GM04504 (cell line): ENCODE measurements around the gene SYTL1.

ENCODE experiments used
- DNase-seq: peaks from one replicate; pipeline ENCODE4 v3.0.0-alpha.2; 2012; ENCODE audit warnings: low read depth

The SYTL1 gene

GRCh38 chr1:27318596-27318995 is 23.2 kb upstream of the SYTL1 start:
- DNase-seq = peak; percentile 52

- peak; percentile 94 for DNase-seq
These were observed 19.8 kb upstream of the SYTL1 start, which contains the start of gene TMEM222 for GRCh38 chr1:27321813-27322568. Gene TMEM222 (plus strand): TSS chr1:27322163. CDS start chr1:27322198, 35 bp downstream.

DNA sequence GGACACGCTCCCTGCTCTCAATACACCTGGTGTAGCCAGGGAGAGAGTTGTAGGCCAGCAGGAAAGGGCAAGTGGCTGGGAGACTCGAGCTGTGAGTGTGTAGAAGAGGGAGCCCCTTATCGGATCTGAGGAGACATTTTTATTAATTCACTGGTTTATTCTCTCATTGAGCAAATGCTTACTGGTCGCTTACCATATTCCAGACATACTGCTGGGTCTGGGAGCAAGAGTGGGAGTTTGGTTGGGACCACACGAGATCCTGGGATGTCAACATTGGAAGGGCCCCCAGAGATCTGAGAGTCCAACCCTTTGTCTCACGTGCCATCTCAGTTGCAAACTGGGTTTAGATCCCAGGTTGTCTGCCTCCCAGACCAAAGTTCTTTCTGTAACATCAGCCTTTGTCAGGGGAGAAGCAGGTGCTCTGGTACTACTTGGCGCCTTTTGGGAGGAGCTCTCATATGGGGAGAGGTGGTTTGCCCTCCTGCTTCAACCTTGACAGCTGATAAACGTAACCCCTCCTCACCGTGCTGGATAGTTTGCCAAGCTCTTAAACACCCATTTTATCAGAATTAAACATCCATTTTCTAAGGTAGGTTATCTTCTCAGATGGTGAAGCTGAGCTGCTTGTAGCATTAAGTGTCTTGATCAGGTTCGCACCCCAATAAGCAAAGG is 19.1 kb upstream of the SYTL1 start:
- no peak for DNase-seq

GRCh38 chr1:27325286-27325685 is 16.5 kb upstream of the SYTL1 start:
- DNase-seq = no peak

DNA sequence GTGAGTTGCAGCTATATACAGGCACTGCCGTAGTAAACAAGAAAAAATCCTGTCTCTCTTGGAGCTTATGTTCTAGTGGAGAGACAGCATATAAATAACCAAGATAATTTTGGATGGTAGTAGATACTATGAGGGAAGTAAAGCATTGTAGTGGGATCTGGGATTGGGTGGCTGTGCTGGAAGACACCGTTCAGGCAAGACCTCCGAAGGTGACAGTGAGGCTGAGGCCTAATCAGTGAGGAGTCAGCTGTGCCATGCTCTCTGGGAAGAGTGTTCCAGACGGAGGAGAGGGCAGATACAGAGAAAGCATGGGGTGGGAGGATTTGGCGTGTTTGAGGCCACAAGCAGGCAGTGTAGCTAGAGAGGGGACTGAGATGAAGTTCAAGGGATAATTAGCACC is 13.9 kb upstream of the SYTL1 start:
- no peak for DNase-seq

DNA sequence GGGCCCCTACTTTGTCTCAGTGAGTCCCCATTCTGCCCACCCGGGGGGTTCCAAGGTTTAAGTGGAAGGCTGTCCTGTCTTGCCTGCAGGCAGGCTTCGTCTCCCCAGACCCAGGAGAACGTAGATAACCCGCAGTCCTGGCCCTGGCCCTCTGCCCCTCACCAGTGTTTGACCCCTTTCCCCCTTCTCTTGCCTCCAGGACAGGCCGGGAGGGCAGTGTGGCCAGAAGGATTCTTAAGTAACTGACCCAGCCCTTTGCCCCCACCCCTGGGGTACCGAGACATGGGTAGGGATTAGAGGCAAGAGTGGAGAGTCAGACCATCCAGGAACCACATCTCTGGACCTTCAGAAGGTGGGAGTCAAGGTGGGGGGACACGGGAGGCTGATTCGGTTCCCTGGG is 11.0 kb upstream of the SYTL1 start:
- no peak for DNase-seq

DNA sequence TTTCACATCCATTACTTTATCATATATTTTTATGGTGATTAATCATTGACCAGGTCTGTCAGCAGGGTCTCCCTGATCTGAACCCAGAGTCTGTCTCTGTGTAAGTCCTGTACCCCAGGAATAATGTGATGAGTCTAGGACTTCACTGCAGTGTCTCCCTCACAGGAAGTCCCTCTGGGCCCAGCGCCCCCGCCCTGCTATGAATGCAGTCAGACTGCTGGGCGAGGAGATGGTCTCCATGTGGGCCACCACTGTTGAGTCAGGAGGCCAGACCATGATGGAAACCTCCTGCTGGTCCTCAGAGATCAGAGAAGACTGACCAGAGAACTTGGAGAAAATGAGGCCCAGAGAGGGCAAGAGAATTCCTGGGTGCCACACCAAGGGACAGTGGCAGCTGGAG is 10.4 kb upstream of the SYTL1 start:
- no peak for DNase-seq

DNA sequence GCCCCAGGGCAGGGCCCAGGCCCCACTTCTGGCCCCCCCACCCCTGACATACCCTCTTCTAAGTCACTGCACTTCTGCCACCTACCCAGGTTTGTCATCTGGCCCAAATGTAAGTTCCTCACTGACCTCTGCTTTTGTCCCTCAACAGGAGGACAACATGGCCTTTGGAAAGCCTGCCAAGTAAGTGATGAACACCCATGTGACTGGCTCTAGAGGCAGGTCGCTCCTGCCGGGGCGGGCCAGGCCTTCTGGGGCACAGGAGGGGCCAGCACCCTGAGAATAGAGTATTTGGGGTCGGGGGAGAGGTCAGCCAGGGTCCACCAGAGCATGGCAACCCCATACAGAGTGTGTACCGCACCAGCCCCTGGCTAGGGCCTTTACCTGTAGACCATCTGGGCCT is 9.9 kb upstream of the SYTL1 start:
- DNase-seq = no peak

- no peak for DNase-seq
These were observed 9.1 kb upstream of the SYTL1 start for GRCh38 chr1:27332536-27333281.

- DNase-seq = no peak
These were observed 8.0 kb upstream of the SYTL1 start for GRCh38 chr1:27333717-27334279.

DNA sequence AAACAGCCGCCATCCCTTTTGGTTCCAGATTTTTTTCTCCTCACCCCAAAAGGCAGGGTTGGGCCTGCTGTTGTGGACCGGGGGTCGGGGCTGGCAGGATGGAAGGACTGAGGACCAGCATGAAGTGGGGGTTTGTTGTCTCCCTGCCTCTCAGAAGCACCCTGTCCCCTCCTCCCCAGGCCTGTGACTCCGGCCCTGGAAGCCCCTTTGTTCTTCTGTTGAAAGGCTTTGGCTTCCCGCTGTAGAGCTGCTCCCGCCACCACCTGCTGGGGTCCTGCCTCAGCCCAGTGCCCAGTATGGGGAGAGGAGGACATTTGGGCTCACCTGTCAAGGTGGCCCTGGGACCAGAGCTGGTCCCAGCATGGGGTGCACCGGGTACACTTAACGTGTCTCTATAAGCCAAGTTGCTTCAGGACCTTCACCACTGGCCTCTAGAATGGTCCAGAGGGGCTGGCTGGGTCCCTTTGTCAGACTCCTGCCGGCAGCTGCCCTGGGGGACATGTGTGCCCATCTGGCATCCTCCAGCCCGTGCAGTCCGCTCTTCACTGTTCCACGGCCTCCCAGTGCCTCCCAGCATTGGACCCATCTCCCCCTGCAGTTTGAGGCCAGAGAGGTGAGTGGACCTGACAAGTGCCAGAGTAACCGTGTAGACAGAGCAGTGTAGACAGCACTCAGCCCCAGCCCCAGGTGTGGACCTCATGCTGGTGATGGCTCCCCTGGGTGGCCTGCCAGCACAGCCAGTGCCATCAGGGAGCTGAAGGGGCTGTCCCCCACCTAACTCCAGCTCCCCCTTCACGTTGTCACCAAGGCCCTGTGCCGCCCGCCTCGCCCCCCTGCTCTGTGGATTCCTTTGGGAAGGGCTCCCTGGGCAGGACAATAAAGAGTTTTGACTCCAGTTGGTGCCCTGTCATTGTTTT is 6.1 kb upstream of the SYTL1 start:
- DNase-seq = no peak

DNA sequence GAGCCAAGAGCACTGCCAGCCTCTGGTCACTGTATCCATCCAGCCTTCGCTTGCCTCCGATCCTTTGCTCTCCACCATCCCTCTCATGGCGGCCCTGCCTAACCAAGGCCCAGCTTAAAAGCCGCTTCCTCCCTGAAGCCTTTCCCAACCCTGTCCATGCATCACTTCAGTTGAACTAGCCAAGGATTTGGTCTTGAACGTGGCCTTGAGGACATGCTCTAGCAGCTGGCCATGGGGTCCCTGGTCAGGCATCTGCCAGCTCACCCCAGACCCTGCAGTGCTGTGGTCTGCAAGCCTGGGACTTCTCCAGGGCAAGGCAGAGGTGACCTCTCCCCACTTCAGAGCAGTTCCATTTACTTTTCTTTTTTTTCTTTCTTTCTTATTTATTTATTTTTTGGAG is 5.1 kb upstream of the SYTL1 start:
- no peak for DNase-seq

DNA sequence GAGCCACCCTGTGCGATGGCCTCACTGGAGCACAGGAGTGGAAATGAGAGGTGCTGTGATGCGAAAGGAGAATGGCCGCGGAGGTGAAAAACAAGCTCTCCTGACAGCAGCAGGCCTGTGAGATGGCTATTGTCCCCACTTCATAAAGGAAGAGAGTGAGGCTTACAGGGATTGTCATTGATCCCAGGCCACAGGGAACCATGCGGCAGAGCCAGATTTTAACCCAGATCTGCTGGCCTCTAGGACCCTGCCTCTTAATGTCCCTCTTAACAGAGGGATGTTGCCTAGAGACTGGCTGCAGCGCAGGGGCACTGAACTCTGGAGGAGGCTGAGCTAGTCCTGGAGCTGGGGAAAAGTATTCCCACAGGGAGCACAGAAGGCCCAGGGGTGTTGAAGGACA is 3.1 kb upstream of the SYTL1 start:
- DNase-seq = no peak

DNA sequence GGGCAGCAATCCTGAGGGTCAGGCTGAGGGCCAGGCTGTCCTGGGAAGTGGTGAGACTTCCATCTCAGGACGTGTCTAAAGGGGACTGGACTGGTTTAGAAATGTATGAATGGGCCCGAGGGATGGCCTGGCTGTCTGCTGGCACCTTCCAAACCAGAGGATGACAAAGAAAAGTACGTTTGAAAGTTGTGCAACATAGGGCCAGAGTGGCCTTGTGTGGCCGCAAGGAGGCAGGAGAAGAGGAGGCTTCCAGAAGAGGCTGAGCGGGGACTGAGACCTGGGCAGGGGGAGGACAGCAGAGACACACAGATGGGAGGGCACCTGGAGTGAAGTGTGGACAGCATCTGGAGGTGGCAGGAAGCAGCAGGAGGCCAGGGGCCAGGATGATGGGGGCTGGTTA is 2.6 kb upstream of the SYTL1 start:
- DNase-seq = no peak

DNA sequence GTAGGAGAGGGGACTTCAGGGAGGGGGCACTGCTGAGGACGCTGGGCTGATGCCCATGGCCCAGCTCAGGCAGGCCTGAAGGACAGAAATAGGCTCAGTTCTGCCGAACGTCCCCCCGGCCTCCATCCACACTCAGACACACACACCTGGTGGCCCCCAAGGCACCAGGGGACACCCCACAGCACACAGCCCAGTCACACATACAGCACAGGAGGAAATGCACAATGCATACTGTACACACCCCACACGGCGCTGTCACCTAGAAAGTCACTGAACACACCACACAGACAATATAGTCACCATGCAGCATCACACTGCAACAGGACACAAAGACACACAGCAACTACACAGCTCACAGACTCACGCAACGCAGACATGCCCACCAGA is 562 bp downstream of the SYTL1 start:
- no peak for DNase-seq

- no peak for DNase-seq
These were observed 1.2 kb downstream of the SYTL1 start for GRCh38 chr1:27342778-27343638.

DNA sequence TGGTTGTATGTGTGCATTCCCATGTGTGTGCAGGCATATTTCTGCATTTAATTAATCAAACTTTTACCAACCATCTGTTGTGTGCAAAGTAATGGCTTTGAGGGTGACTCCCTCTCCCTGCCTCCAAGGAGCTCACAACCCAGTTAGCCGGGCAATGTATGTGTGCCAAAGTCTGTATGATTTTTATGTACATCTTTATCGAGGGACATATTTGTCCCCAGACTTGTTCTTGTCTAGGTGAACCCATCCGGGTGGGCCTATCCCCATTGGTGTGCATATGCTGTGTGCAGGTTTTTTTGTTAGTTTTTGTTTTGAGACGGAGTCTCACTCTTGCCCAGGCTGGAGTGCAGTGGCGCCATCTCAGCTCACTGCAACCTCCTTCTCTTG is 1.8 kb downstream of the SYTL1 start:
- no peak for DNase-seq

- no peak for DNase-seq
These were observed 3.5 kb downstream of the SYTL1 start for GRCh38 chr1:27345272-27345671.

DNA sequence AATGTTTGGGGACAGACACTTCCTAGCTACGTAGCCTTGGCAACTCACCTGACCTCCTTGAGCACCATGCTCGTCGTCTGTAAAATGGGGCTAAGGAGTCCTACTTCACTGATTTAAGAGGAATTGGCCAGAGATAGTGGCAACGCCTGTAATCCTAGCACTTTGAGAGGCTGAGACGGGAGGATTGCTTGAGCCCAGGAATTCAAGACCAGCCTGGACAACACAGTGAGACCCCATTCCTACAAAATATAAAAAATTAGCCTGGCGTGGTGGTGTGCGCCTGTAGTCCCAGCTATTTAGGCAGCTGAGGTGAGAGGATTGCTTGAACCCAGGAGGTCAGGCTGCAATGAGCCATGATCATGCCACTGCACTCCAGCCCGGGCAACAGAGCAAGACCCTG is 4.5 kb downstream of the SYTL1 start:
- DNase-seq = no peak

- no peak for DNase-seq
These were observed 5.3 kb downstream of the SYTL1 start for GRCh38 chr1:27346991-27347624.
